Smooth muscle cell of bladder (primary cell): ENCODE measurements around the gene IP6K3. TPM values are rescaled to one million over a fixed set of nuclear protein-coding genes. Genes with fewer than 3 reads are reported as not detected.

Source experiments
- total RNA-seq: library from RNA; depleted of rRNA; stranded (reverse); fragments of >200 nt; gene quantifications from 2 replicates; pipeline ENCODE4 v1.2.3, GENCODE V29; 2014

The IP6K3 gene, protein sequence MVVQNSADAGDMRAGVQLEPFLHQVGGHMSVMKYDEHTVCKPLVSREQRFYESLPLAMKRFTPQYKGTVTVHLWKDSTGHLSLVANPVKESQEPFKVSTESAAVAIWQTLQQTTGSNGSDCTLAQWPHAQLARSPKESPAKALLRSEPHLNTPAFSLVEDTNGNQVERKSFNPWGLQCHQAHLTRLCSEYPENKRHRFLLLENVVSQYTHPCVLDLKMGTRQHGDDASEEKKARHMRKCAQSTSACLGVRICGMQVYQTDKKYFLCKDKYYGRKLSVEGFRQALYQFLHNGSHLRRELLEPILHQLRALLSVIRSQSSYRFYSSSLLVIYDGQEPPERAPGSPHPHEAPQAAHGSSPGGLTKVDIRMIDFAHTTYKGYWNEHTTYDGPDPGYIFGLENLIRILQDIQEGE
- 0.14 and 0.18 TPM in 2 replicates for total RNA-seq

DNA sequence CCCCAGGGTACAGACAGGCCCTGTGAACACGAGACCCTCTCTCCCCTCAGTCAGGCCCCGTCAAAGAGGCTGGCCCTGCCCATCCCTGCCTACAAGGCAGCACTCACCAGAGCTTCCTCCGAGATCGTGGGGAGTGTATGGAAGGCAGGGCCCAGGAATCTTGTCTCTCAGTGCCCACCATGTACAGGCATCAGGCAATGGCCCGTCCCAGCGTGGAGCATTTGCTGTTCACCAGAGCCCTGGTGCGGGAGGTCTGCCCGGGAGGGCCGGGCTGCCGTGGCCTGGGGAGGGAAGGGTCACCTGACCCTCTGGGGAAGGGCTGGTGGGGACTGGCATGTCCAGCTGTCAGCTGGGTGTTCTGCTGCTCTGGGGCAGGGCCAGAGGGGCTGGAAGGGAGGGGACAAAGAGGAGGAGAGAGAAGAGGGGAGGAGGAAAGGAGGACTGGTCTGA is at the start of gene IP6K3:
TSS of gene IP6K3 (minus strand) at position 255 of the 450 bp plus-strand sequence. CDS start 11,429 bp downstream, outside the sequence.

DNA sequence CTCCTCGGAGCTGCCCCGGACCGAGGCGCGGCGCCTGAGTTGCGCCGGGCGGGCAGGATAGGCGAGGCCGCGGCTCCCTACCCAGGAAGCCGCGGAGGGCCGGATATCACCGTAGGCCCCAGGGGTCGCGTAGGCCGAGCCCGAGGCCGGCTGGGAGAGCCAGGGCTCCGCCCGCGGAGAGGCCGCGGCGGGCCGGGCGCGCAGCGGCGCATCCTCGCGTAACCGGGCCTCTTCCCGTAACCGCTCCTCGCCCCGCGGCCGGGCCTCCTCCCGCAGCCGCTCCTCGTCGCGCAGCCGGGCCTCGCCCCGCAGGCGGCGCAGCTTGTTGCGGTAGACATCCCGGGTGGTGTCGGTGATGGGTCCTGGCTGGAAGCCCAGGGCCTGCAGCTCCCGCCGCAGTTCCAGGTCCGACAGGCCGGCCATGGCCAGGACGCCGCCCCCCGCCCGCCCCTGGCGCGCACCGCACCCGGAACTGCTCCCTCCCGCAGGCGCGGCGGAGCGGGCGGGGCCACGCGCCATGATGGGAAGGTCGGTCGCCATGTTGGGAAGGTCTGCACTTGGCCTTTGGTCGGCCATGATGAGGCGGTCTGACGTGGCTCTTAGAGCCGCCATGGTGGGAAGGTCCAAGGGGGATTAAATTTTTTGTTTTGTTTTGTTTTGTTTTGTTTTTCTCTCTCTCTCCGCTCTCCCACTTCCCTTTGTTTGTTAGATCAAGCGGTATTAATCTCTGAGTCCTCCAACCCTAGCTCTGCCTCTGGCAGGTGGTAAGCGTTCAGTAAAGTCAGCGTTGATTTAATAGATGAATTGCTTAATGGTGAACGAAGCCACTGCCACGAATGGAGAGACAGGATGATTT is 42.2 kb upstream of the IP6K3 start, which contains the start of gene LEMD2:
TSS of gene LEMD2 (minus strand) at position 437 of the 856 bp plus-strand sequence. CDS start at position 423, 14 bp downstream.

DNA sequence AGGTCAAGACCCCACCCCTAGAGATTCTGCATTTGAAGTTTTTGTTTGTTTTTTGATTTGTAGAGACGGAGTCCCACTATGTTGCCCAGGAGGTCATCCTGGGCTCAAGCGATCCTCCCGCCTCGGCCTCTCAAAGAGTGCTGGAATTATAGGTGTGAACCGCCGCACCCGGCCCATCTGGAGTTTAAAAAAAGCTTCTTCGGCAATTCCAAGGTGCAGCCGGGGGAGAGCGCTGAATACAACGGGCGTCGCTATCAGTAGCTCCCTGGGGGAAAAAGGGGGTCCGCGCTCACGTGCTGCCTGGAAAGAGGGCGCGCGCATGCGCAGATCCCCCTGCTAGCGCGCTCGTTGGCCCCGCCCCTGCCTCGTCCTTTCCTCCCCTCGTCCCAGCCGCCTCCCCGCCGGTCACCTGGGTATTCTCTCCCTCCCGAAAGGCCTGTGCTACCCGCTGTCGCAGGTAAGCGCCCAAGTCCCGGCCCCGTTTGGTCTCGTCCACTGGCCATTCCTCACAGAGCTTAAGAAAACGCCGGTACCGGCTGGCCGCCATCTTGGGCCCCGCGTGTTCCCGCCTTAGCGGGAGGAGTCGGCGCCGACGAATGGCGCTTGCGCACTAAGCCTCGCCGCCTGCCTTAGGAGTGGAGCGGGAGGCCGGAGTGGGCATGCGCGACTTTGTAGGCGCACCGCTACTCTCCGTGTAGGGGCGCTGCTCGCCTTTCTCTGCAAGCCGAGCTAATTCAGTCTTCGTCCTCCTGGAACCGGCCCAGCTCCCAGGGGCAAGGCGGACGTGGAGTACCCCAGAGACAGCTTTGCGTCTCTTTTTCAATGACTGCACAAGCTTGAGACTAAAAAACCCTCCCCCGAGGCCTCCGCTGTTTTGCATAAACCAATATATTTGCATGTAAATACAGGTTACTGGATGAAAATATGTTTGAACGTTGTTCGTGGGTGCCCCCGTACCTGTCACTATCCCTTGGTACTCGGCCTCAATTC is 35.3 kb downstream of the IP6K3 start, which contains the start of gene UQCC2:
TSS of gene UQCC2 (minus strand) at position 561 of the 990 bp plus-strand sequence. CDS start at position 547, 14 bp downstream.

Other genes starting within 250 kb of the IP6K3 start
- 9.4 and 11.1 TPM in 2 replicates for gene BAK1, start 166.6 kb downstream of the IP6K3 start, total RNA-seq
- gene ITPR3, start 125.6 kb downstream of the IP6K3 start, total RNA-seq: 10.5 and 15.5 TPM in 2 replicates
- gene UQCC2, start 35.2 kb downstream of the IP6K3 start, total RNA-seq: 29.7 and 30.2 TPM in 2 replicates
- gene LEMD2, start 42.2 kb upstream of the IP6K3 start, total RNA-seq: 32.6 and 33.7 TPM in 2 replicates
- not detected in 2 replicates for gene MLN, start 57.1 kb upstream of the IP6K3 start, total RNA-seq